CD14-positive monocyte (primary cell): ENCODE results near the gene APBA2. TPM values are rescaled to one million over a fixed set of nuclear protein-coding genes. Genes with fewer than 3 reads are reported as not detected.

Experiments used
- DNase-seq, 3 donors: peaks; one replicate each; pipeline ENCODE4 v3.0.0-alpha.2; 2011 to 2022
- H2AFZ ChIP-seq: 2 replicates; pipeline ENCODE4 v1.6.0; 2012; ENCODE audit warnings: mild to moderate bottlenecking, low read depth, low read length, inconsistent platforms; ENCODE audit not compliant: insufficient read depth, poor library complexity, severe bottlenecking
- H3K27ac ChIP-seq, 2 donors: 1 replicate in 1 of 2; 2 replicates in 1 of 2; pipeline ENCODE4 v1.5.1; 2012 to 2013; ENCODE audit warnings: low read length in 2 of 2, control low read depth in 1 of 2, inconsistent platforms in 1 of 2, low read depth in 1 of 2, mild to moderate bottlenecking in 1 of 2
- H3K27me3 ChIP-seq, 2 donors: one replicate each; pipeline versions ENCODE4 v1.6.0 to v1.6.1; 2011 to 2013; ENCODE audit warnings: low read length in 2 of 2; ENCODE audit not compliant: control insufficient read depth in 2 of 2, insufficient read depth in 2 of 2
- H3K36me3 ChIP-seq, 2 donors: replicated peaks in 1 of 2; 1 replicate in 1 of 2; 2 replicates in 1 of 2; pipeline versions ENCODE4 v1.5.1 to v1.6.1; 2012 to 2013; ENCODE audit warnings: low read length in 2 of 2, control low read depth in 1 of 2, inconsistent platforms in 1 of 2, mild to moderate bottlenecking in 1 of 2; ENCODE audit not compliant: insufficient read depth in 2 of 2, control insufficient read depth in 1 of 2
- H3K4me1 ChIP-seq, 2 donors: 1 replicate in 1 of 2; 2 replicates in 1 of 2; pipeline versions ENCODE4 v1.5.1 to v1.6.1; 2012 to 2013; ENCODE audit warnings: low read length in 2 of 2, control low read depth in 1 of 2, inconsistent platforms in 1 of 2, mild to moderate bottlenecking in 1 of 2, moderate library complexity in 1 of 2; ENCODE audit not compliant: insufficient read depth in 2 of 2, control insufficient read depth in 1 of 2
- H3K4me2 ChIP-seq: replicated peaks from 2 replicates; pipeline ENCODE3; 2012; ENCODE audit warnings: low read length, moderate library complexity, mild to moderate bottlenecking; ENCODE audit not compliant: poor library complexity, severe bottlenecking; ENCODE audit errors: extremely low read depth
- H3K4me3 ChIP-seq, 3 experiments: fragments of 200-600 bp in 1 of 3; sonication (generic) in 1 of 3; replicated peaks in 1 of 3; 1 replicate in 2 of 3; 2 replicates in 1 of 3; pipeline ENCODE4 v1.5.1; 2011 to 2013; ENCODE audit warnings: low read length in 3 of 3, mild to moderate bottlenecking in 3 of 3, control low read depth in 2 of 3, low read depth in 2 of 3, inconsistent platforms in 1 of 3, moderate library complexity in 1 of 3
- H3K79me2 ChIP-seq: 2 replicates; pipeline ENCODE4 v1.6.0; 2012; ENCODE audit warnings: mild to moderate bottlenecking, control low read depth, inconsistent platforms, low read length, moderate library complexity; ENCODE audit not compliant: insufficient read depth
- H3K9ac ChIP-seq: 2 replicates; pipeline ENCODE4 v1.6.0; 2017; ENCODE audit warnings: low read length, mild to moderate bottlenecking; ENCODE audit not compliant: insufficient read depth, poor library complexity, severe bottlenecking
- H3K9me3 ChIP-seq, 2 donors: replicated peaks in 1 of 2; 1 replicate in 1 of 2; 2 replicates in 1 of 2; pipeline versions ENCODE4 v1.5.1 to v1.6.1; 2012 to 2013; ENCODE audit warnings: low read length in 2 of 2, control low read depth in 1 of 2; ENCODE audit not compliant: control insufficient read depth in 1 of 2, insufficient read depth in 1 of 2
- H4K20me1 ChIP-seq: 2 replicates; pipeline ENCODE4 v1.6.0; 2012; ENCODE audit warnings: mild to moderate bottlenecking, low read length, control low read depth, moderate library complexity; ENCODE audit not compliant: insufficient read depth
- H3K27ac Mint-ChIP-seq, 7 donors: one replicate each; pipeline ENCODE4 v1.8.0; 2020; ENCODE audit warnings: mild to moderate bottlenecking in 7 of 7, mixed read lengths in 7 of 7, moderate library complexity in 6 of 7, inconsistent platforms in 2 of 7
- H3K27me3 Mint-ChIP-seq, 3 donors: one replicate each; pipeline ENCODE4 v1.8.0; 2021 to 2022; ENCODE audit warnings: low read depth in 3 of 3, mild to moderate bottlenecking in 3 of 3, mixed read lengths in 3 of 3, moderate library complexity in 3 of 3, inconsistent platforms in 1 of 3
- H3K36me3 Mint-ChIP-seq, 2 donors: one replicate each; pipeline ENCODE4 v1.8.0; 2020; ENCODE audit warnings: mixed read lengths in 2 of 2, inconsistent platforms in 1 of 2, mild to moderate bottlenecking in 1 of 2
- H3K4me1 Mint-ChIP-seq: one replicate; pipeline ENCODE4 v1.8.0; 2020; ENCODE audit warnings: mild to moderate bottlenecking, mixed read lengths
- H3K4me3 Mint-ChIP-seq, 2 donors: one replicate each; pipeline ENCODE4 v1.8.0; 2020; ENCODE audit warnings: mild to moderate bottlenecking in 2 of 2, mixed read lengths in 2 of 2, moderate library complexity in 1 of 2
- H3K9me3 Mint-ChIP-seq, 7 donors: one replicate each; pipeline ENCODE4 v1.8.0; 2020 to 2022; ENCODE audit warnings: mixed read lengths in 7 of 7, mild to moderate bottlenecking in 6 of 7, moderate library complexity in 6 of 7, inconsistent platforms in 2 of 7
- WGBS: methylation state at CpG from one replicate; pipeline ENCODE4 v1.1.5; 2013; ENCODE audit warnings: missing lambda C conversion rate; ENCODE audit not compliant: insufficient coverage; 5-methylcytosine and 5-hydroxymethylcytosine counted together
- intact Hi-C, 2 donors: fragments of 100-400 bp; cut with micrococcal nuclease; formaldehyde crosslinking; loops; one replicate each; pipeline versions ENCODE4 v1.15.0 to v1.15.1; 2023
- polyA plus RNA-seq, 3 donors: library from polyadenylated mRNA; depleted of rRNA in 1 of 3; unstranded in 2 of 3; stranded (reverse) in 1 of 3; fragments of 300-500 nt in 2 of 3; fragments of >200 nt in 1 of 3; fragmentation: Illumina TruSeq in 2 of 3; gene quantifications; 1 replicate in 2 of 3; 2 replicates in 1 of 3; pipeline ENCODE4 v1.2.3, GENCODE V29; 2012 to 2021
- TF ChIP-seq, protein P1 (sequence below): fragments of 200-600 bp; IDR thresholded peaks from one replicate; pipeline ENCODE4 v1.8.0; 2022; ENCODE audit warnings: antibody characterized with exemption, mild to moderate bottlenecking

The APBA2 gene
- polyA plus RNA-seq, 3 donors = 0.30 TPM; not detected in 2

DNA sequence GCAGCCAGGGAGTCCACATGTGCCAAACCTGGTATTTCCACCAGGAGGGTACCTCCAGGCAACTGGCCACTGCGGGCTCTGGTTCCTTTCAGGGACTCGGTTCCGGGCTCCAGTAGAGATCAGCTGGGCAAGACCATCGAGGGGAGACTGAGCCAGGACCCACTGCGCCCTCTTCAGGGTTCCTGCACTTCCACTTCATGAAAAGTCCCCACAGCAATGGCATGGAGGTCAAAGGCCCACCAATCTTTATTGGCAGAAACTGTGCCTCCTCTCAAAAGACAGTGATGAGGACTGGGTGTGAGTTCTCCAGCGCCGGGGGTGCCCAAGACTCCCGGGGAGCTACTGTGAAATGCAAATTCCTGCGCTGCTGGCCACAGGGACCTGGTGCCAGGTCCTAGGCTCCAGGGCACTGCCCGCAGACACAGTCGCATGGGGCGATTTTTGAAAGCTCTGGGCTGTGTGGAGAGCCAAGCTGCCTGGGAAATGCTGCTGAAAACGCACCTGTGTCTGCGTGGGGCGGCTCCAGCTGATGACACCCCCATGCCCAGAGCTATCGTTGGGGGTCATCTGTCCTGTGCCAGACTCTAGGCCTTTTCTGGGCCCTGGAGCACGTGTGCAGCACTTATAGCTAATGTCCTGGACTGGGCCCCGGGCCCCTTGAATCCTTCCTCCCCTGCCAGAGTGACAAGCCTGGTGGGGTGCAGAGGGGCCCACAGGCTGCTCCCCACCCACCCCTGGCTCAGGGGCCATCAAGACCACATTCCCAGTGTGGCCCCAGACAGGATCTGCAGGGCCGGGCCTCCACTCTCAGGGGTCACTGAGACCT, 239.8 kb downstream of the APBA2 start:
- no peaks in the 10 kb centered on the region for H3K36me3 ChIP-seq
- DNase-seq = no peak
- 96% methylated on average over 18 of the region's 19 CpGs for WGBS

DNA sequence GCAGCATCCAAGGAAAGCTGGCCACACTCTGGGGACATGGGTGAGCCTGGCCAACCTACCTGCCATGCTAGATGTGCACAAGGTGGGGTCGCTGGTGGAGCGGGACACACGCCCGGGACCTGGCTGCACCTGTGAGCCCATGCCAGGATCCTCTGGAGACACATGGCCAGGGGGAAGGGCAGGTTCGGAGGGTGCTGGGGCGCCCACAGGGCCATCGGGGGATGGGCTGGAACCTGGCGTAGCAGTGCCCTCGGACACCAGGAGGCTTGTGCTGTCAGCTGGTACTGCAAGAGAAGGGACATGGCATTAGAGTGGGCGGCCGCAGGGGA, 240.4 kb downstream of the APBA2 start:
- Histone ChIP-seq H3K4me2 (no peak overlapping the region), H3K9ac (no peak overlapping the region), H4K20me1 (no peaks in the 10 kb centered on the region), H3K27me3 (no peaks in the 10 kb centered on the region), H3K79me2 (no peaks in the 10 kb centered on the region), H3K27ac (no peak overlapping the region), H3K9me3 (no peaks in the 10 kb centered on the region), H3K4me1 (no peaks in the 10 kb centered on the region), H2AFZ (no peak overlapping the region), H3K4me3 (no peak overlapping the region), H3K36me3 (no peaks in the 10 kb centered on the region)
- DNase-seq = no peak
- H3K27ac Mint-ChIP-seq = no peak overlapping the region
- WGBS = 88% methylated on average over 11 of the region's 11 CpGs
- H3K4me1 Mint-ChIP-seq = no peaks in the 10 kb centered on the region
- no peak overlapping the region for H3K4me3 Mint-ChIP-seq
- H3K36me3 Mint-ChIP-seq = no peaks in the 10 kb centered on the region
- no peaks in the 10 kb centered on the region for H3K9me3 Mint-ChIP-seq
- TF ChIP-seq, protein P1, sequence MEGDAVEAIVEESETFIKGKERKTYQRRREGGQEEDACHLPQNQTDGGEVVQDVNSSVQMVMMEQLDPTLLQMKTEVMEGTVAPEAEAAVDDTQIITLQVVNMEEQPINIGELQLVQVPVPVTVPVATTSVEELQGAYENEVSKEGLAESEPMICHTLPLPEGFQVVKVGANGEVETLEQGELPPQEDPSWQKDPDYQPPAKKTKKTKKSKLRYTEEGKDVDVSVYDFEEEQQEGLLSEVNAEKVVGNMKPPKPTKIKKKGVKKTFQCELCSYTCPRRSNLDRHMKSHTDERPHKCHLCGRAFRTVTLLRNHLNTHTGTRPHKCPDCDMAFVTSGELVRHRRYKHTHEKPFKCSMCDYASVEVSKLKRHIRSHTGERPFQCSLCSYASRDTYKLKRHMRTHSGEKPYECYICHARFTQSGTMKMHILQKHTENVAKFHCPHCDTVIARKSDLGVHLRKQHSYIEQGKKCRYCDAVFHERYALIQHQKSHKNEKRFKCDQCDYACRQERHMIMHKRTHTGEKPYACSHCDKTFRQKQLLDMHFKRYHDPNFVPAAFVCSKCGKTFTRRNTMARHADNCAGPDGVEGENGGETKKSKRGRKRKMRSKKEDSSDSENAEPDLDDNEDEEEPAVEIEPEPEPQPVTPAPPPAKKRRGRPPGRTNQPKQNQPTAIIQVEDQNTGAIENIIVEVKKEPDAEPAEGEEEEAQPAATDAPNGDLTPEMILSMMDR = no peak
- intact Hi-C loops = no loop called here
- peaks cover 0 to 5% (median 2%) of the 10 kb centered on the region in 3 donors for H3K27me3 Mint-ChIP-seq

More for the DNA sequence above, 239.8 kb downstream of the APBA2 start:
- Histone ChIP-seq H3K4me2 (no peak overlapping the region), H3K4me1 (no peaks in the 10 kb centered on the region), H3K79me2 (no peaks in the 10 kb centered on the region), H3K9ac (no peak overlapping the region), H4K20me1 (no peaks in the 10 kb centered on the region), H3K27ac (no peak overlapping the region), H2AFZ (no peak overlapping the region), H3K27me3 (no peaks in the 10 kb centered on the region), H3K9me3 (no peaks in the 10 kb centered on the region), H3K4me3 (no peak overlapping the region)
- intact Hi-C loops = no loop called here
- no peaks in the 10 kb centered on the region for H3K4me1 Mint-ChIP-seq
- H3K4me3 Mint-ChIP-seq = no peak overlapping the region
- H3K36me3 Mint-ChIP-seq = no peaks in the 10 kb centered on the region
- H3K9me3 Mint-ChIP-seq = no peaks in the 10 kb centered on the region
- H3K27ac Mint-ChIP-seq = no peak overlapping the region
- H3K27me3 Mint-ChIP-seq = peaks cover 0 to 5% (median 2%) of the 10 kb centered on the region in 3 donors
- TF ChIP-seq, protein P1 = no peak
